GM12801 (cell line): ENCODE results near the gene RBM18.

ENCODE experiments used
- CTCF ChIP-seq: IDR thresholded peaks from one replicate; pipeline ENCODE4 v1.5.1; 2011; ENCODE audit warnings: control low read depth; ENCODE audit not compliant: insufficient read length; ENCODE audit errors: extremely low read depth

Gene RBM18

DNA sequence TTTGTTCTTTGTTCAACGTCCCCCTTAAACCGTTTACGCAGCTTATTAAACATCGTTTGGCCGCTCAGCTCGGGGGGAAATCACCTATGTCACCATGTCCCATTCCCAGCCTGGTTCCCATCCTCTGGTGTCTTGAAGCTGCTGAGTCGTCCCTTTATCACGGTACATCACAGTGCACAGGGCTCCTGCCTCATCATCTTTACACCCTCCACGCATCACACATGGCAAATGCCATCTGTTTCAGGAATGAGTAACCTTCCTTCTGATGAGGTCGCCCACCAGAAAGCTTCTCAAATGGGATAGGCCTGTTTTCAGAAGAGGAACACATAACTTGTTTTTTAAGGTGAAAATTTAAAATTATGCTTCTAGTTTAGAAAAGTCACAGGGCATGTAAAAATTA lies 28.0 kb downstream of the RBM18 start:
- TF ChIP-seq CTCF: no peak

- no peak for TF ChIP-seq CTCF
Measured at GRCh38 chr9:122234022-122234748, 30.5 kb downstream of the RBM18 start.

GRCh38 chr9:122232796-122233306 lies 31.8 kb downstream of the RBM18 start:
- no peak for TF ChIP-seq CTCF

DNA sequence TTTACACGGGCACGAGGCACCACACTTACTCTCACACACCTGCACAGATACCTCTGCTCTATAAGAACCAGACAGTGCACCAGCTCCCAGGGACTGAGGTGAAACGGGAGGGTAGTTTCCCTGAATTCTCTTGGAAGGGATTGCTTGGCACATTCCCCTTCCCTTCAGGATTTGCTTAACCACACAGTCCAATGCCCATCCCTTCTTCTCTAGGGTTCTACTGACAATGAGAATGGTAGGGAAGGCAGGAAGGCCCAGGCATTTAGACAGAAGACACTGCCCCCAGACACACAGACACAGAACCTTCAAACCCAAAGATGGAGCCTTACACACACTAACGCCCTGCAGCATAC lies 35.2 kb downstream of the RBM18 start:
- no peak for TF ChIP-seq CTCF

DNA sequence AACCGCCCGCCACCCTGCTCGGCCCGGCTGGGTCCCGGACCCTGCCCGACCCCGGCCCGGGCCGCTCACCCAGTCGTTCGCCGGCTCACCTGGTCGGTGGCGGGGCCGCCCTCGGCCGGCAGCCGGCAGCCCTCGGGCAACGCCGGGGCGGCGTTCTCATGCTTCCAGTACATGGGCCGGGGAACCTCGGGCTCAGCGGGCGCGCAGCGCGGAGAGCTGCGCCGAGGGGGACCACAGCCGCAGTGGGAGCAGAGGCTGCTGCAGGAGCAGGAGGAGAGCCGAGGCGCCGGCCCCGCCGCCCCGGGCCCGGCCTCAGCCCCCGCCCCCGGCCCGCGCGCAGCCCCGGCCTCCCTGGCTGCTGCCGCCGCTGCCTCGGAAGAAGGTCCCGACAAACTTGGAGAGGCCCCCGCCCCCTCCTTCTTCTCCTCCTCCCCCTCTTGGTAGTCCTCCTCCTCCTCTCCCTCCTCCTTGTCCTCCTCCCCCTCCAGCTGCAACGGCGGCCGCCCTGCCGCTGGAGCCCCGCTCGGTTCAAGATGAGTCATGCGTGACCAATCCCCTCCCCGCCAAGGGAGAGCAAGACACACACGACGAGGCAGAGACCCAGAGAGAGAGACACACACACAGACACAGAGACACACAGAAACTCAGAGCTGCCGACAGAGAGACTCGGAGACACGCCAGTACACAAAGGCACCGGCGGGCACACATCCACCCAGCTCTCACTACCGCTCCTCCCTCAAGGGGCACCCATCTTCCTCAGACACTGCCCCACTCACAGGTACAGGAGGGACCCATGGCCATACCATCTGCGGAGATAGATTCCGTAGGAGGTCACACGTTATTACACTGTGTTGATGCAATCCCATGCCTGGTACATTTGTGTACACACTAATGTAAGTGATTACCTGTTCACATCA lies 35.8 kb downstream of the RBM18 start, which contains the start of gene LHX6:
LHX6 (minus strand) TSS at position 390 of the 917 bp plus-strand sequence; CDS start at position 173, 217 bp downstream.
- TF ChIP-seq CTCF: no peak

DNA sequence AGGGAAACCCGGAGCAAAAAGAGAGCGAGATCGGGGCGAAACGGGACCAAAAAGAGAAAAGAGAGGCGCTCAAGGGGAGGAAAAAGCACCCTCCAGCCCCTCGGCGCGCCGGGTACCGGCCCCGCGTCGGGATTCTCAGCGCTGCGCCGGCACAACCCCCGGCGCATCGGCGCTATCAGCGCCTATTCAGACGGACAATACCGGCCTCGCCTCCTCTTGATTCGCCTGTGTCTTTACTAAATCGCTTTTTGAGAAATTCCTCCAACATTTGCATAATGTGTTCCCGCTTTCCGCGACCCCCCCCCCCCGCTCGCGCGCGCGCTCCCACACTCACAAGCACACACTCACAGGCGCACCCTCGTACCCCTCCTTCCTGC lies 36.5 kb downstream of the RBM18 start:
- no peak for TF ChIP-seq CTCF

DNA sequence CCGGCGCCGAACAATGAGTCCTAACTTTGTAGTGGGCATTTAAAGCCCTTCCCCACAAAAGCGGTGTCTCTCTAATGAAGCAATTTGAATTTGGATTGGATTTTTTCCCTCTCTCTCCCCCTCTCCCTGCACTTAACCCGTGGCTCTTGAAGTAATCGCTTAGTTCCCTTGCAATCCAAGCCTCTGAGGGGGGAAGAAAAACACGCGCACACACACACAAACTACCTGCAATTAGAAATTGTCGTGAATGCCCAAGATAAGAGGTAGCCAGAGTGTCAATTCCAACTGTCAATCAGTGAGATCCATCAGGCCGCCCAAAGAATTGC lies 37.1 kb downstream of the RBM18 start:
- TF ChIP-seq CTCF: no peak
